H1 (cell line): ENCODE results near the gene SLC25A26. TPM values are rescaled to one million over a fixed set of nuclear protein-coding genes. Genes with fewer than 3 reads are reported as not detected.

Source experiments
- CTCF ChIA-PET: fragments of 300-600 bp; sonication (Branson Sonifier 250); formaldehyde crosslinking; loops from one replicate; lab custom pipeline; 2021; ENCODE audit not compliant: partially characterized antibody; lab: Charles Lee
- POLR2A ChIA-PET: fragments of 300-600 bp; sonication (Branson Sonifier 250); formaldehyde crosslinking; loops from one replicate; lab custom pipeline; 2021; ENCODE audit warnings: inconsistent platforms; ENCODE audit not compliant: partially characterized antibody; lab: Charles Lee
- DNase-seq, 2 experiments: peaks; one replicate each; pipeline versions ENCODE4 v3.0.0 to v3.0.0-alpha.2; 2010 to 2022; ENCODE audit warnings: low spot score in 2 of 2, low read depth in 1 of 2, mixed read lengths in 1 of 2
- FAIRE-seq: peaks from 2 replicates; lab custom pipeline; 2011; peaks lifted over from hg19 to GRCh38; lab: Jason Lieb, UNC
- H2AFZ ChIP-seq: 2 replicates; pipeline ENCODE4 v1.8.1; 2012; ENCODE audit warnings: low read length, inconsistent platforms
- H2AK5ac ChIP-seq: 2 replicates; pipeline ENCODE4 v1.6.1; 2013; ENCODE audit warnings: low read depth, low read length
- H2BK120ac ChIP-seq: replicated peaks from 2 replicates; pipeline ENCODE3; 2013; ENCODE audit warnings: low read depth, low read length, inconsistent platforms
- H2BK12ac ChIP-seq: 2 replicates; pipeline ENCODE4 v1.6.1; 2013; ENCODE audit warnings: low read depth, low read length
- H2BK15ac ChIP-seq: 2 replicates; pipeline ENCODE4 v1.6.1; 2013; ENCODE audit warnings: low read length
- H2BK20ac ChIP-seq: 2 replicates; pipeline ENCODE4 v1.6.1; 2013; ENCODE audit warnings: low read length
- H2BK5ac ChIP-seq: 2 replicates; pipeline ENCODE4 v1.6.1; 2013; ENCODE audit warnings: low read depth, low read length
- H3K14ac ChIP-seq: 2 replicates; pipeline ENCODE4 v1.6.1; 2013; ENCODE audit warnings: inconsistent platforms; ENCODE audit not compliant: insufficient read length
- H3K18ac ChIP-seq: 2 replicates; pipeline ENCODE4 v1.6.1; 2013; ENCODE audit warnings: low read length; ENCODE audit errors: extremely low read depth
- H3K23ac ChIP-seq: 2 replicates; pipeline ENCODE4 v1.6.1; 2013; ENCODE audit warnings: inconsistent platforms; ENCODE audit not compliant: insufficient read length
- H3K23me2 ChIP-seq: 2 replicates; pipeline ENCODE4 v1.6.1; 2013; ENCODE audit warnings: low read depth, low read length
- H3K27ac ChIP-seq: 2 replicates; pipeline ENCODE4 v1.6.1; 2011; ENCODE audit warnings: low read depth, low read length, inconsistent platforms
- H3K27me3 ChIP-seq, 4 experiments: replicated peaks in 1 of 4; 1 replicate in 1 of 4; 2 replicates in 3 of 4; pipeline versions ENCODE4 v1.6.1 to v1.8.1; 2011 to 2013; ENCODE audit warnings: low read length in 3 of 4, mild to moderate bottlenecking in 3 of 4, inconsistent platforms in 2 of 4, mixed read lengths in 2 of 4, moderate library complexity in 1 of 4; ENCODE audit not compliant: control insufficient read depth in 3 of 4, insufficient read depth in 3 of 4; ENCODE audit errors: extremely low read depth in 1 of 4
- H3K36me3 ChIP-seq, 4 experiments: 2 replicates each; pipeline versions ENCODE4 v1.6.1 to v1.8.1; 2011 to 2013; ENCODE audit warnings: mild to moderate bottlenecking in 4 of 4, low read length in 3 of 4, moderate library complexity in 2 of 4, control low read depth in 1 of 4, inconsistent platforms in 1 of 4; ENCODE audit not compliant: insufficient read depth in 4 of 4, control insufficient read depth in 2 of 4
- H3K4ac ChIP-seq: replicated peaks from 2 replicates; pipeline ENCODE3; 2013; ENCODE audit warnings: low read length, low read depth, mixed read lengths, inconsistent platforms; ENCODE audit not compliant: insufficient read length
- H3K4me1 ChIP-seq, 4 experiments: replicated peaks in 1 of 4; 1 replicate in 1 of 4; 2 replicates in 3 of 4; pipeline versions ENCODE4 v1.6.1 to v1.8.1; 2011 to 2013; ENCODE audit warnings: low read length in 3 of 4, inconsistent platforms in 2 of 4, mixed read lengths in 1 of 4; ENCODE audit not compliant: insufficient read depth in 4 of 4, control insufficient read depth in 3 of 4
- H3K4me2 ChIP-seq, 2 experiments: 2 replicates each; pipeline versions ENCODE4 v1.6.1 to v1.8.1; 2011 to 2013; ENCODE audit warnings: low read depth in 2 of 2, low read length in 2 of 2, control low read depth in 1 of 2, inconsistent platforms in 1 of 2, mild to moderate bottlenecking in 1 of 2; ENCODE audit not compliant: insufficient read depth in 1 of 2
- H3K4me3 ChIP-seq, 4 experiments: fragments of 200-600, 300-600 bp in 1 of 4; sonication (generic), shearing (Covaris generic), sonication (Bioruptor Twin) in 1 of 4; 2 replicates each; pipeline versions ENCODE4 v1.5.1 to v1.8.1; 2011 to 2016; ENCODE audit warnings: low read length in 4 of 4, low read depth in 3 of 4, control low read depth in 2 of 4, inconsistent platforms in 2 of 4, mild to moderate bottlenecking in 2 of 4, mixed read lengths in 1 of 4, moderate library complexity in 1 of 4; ENCODE audit not compliant: insufficient read depth in 2 of 4; ENCODE audit errors: extremely low read depth in 1 of 4
- H3K56ac ChIP-seq: replicated peaks from 2 replicates; pipeline ENCODE3; 2013; ENCODE audit warnings: low read depth, mild to moderate bottlenecking, mixed read lengths, low read length, inconsistent platforms; ENCODE audit not compliant: insufficient read length
- H3K79me1 ChIP-seq: 2 replicates; pipeline ENCODE4 v1.6.1; 2013; ENCODE audit warnings: low read depth, low read length, control low read depth
- H3K79me2 ChIP-seq, 2 experiments: 2 replicates each; pipeline versions ENCODE4 v1.6.1 to v1.8.1; 2012 to 2013; ENCODE audit warnings: low read length in 2 of 2, mild to moderate bottlenecking in 2 of 2, inconsistent platforms in 1 of 2; ENCODE audit not compliant: insufficient read depth in 2 of 2, control insufficient read depth in 1 of 2
- H3K9ac ChIP-seq, 4 experiments: replicated peaks in 1 of 4; 1 replicate in 1 of 4; 2 replicates in 3 of 4; pipeline versions ENCODE4 v1.6.1 to v1.8.1; 2011 to 2013; ENCODE audit warnings: low read depth in 3 of 4, low read length in 3 of 4, control low read depth in 2 of 4, mild to moderate bottlenecking in 2 of 4, moderate library complexity in 2 of 4, inconsistent platforms in 1 of 4; ENCODE audit errors: extremely low read depth in 1 of 4
- H3K9me3 ChIP-seq, 2 experiments: 2 replicates each; pipeline versions ENCODE4 v1.6.1 to v1.8.1; 2012 to 2013; ENCODE audit warnings: mild to moderate bottlenecking in 2 of 2, moderate library complexity in 2 of 2, control low read depth in 1 of 2, inconsistent platforms in 1 of 2, low read depth in 1 of 2, low read length in 1 of 2, mixed read lengths in 1 of 2; ENCODE audit not compliant: insufficient read depth in 2 of 2
- H4K20me1 ChIP-seq, 2 experiments: replicated peaks in 1 of 2; 2 replicates each; pipeline versions ENCODE3 to v1.8.1; 2011 to 2013; ENCODE audit warnings: inconsistent platforms in 2 of 2, low read length in 2 of 2, mild to moderate bottlenecking in 1 of 2; ENCODE audit not compliant: insufficient read depth in 2 of 2, control insufficient read depth in 1 of 2
- H4K5ac ChIP-seq: 2 replicates; pipeline ENCODE4 v1.6.1; 2013; ENCODE audit warnings: low read length, low read depth, mixed read lengths, inconsistent platforms; ENCODE audit not compliant: insufficient read length
- H4K8ac ChIP-seq: 2 replicates; pipeline ENCODE4 v1.8.0; 2013; ENCODE audit warnings: mild to moderate bottlenecking, moderate library complexity, low read length, inconsistent platforms; ENCODE audit not compliant: insufficient read depth; ENCODE audit errors: extremely low read depth
- H4K91ac ChIP-seq: replicated peaks from 2 replicates; pipeline ENCODE3; 2013; ENCODE audit warnings: low read length, mixed read lengths, inconsistent platforms; ENCODE audit not compliant: insufficient read length
- CREB1 ChIP-seq: IDR thresholded peaks from 2 replicates; pipeline ENCODE4 v1.6.1; 2012; ENCODE audit warnings: inconsistent platforms
- E2F6 ChIP-seq: IDR thresholded peaks from 2 replicates; pipeline ENCODE4 v1.6.1; 2012; ENCODE audit warnings: inconsistent platforms
- GABPA ChIP-seq: IDR thresholded peaks from 2 replicates; pipeline ENCODE4 v1.6.1; 2011; ENCODE audit warnings: mild to moderate bottlenecking, low read length, moderate library complexity, borderline replicate concordance; ENCODE audit not compliant: insufficient read depth
- HDAC2 ChIP-seq, 2 experiments: fragments of 300-600 bp in 1 of 2; sonication (generic) in 1 of 2; IDR thresholded peaks; 2 replicates each; pipeline ENCODE4 v1.6.1; 2011 to 2012; ENCODE audit warnings: low read depth in 2 of 2, low read length in 2 of 2, mild to moderate bottlenecking in 2 of 2, moderate library complexity in 2 of 2, borderline replicate concordance in 1 of 2, inconsistent platforms in 1 of 2
- JUND ChIP-seq: IDR thresholded peaks from 2 replicates; pipeline ENCODE4 v1.6.1; 2011; ENCODE audit warnings: mild to moderate bottlenecking, improper control_type of control experiment, low read length
- KDM5A ChIP-seq: fragments of 200-600 bp; IDR thresholded peaks from 2 replicates; pipeline ENCODE4 v1.7.1; 2012; ENCODE audit warnings: mild to moderate bottlenecking, low read length, inconsistent platforms, mixed read lengths
- MAX ChIP-seq: IDR thresholded peaks from 2 replicates; pipeline ENCODE4 v1.6.1; 2012; ENCODE audit warnings: inconsistent platforms
- POLR2AphosphoS5 ChIP-seq: IDR thresholded peaks from 2 replicates; pipeline ENCODE4 v1.6.1; 2011; ENCODE audit warnings: low read depth, low read length
- POU5F1 ChIP-seq: IDR thresholded peaks from 2 replicates; pipeline ENCODE4 v1.6.1; 2011; ENCODE audit warnings: low read depth, mild to moderate bottlenecking, low read length, moderate library complexity
- RAD21 ChIP-seq, 2 experiments: IDR thresholded peaks in 1 of 2; conservative IDR thresholded peaks in 1 of 2; 2 replicates each; pipeline ENCODE4 v1.6.1; 2011; ENCODE audit warnings: low read depth in 2 of 2, low read length in 2 of 2, improper control_type of control experiment in 1 of 2, inconsistent platforms in 1 of 2, mild to moderate bottlenecking in 1 of 2, moderate library complexity in 1 of 2
- TAF1 ChIP-seq: IDR thresholded peaks from 2 replicates; pipeline ENCODE4 v1.6.1; 2011; ENCODE audit warnings: mild to moderate bottlenecking, low read depth, low read length
- TAF7 ChIP-seq: optimal IDR thresholded peaks from 2 replicates; pipeline ENCODE3; 2011; ENCODE audit warnings: low read depth, mild to moderate bottlenecking, inconsistent platforms, low read length, moderate library complexity, borderline replicate concordance
- WGBS, 2 experiments: shearing (Covaris generic) in 1 of 2; methylation state at CpG; one replicate each; pipeline versions ENCODE4 v1.1.6 to v1.1.7; 2013 to 2015; ENCODE audit warnings: low lambda C conversion rate in 2 of 2, mixed read lengths in 2 of 2, inconsistent platforms in 1 of 2, low coverage in 1 of 2, missing lambda C conversion rate in 1 of 2; ENCODE audit not compliant: insufficient replicate concordance in 2 of 2, insufficient coverage in 1 of 2, insufficient read length in 1 of 2; ENCODE audit errors: extremely low coverage in 1 of 2, missing lambda C conversion rate in 1 of 2; 5-methylcytosine and 5-hydroxymethylcytosine counted together
- polyA plus RNA-seq, 7 experiments: library from polyadenylated mRNA; depleted of rRNA in 3 of 7; stranded (reverse) in 5 of 7; unstranded in 2 of 7; fragments of >200 nt in 5 of 7; fragments of 200-250 nt in 2 of 7; gene quantifications; 1 replicate in 5 of 7; 2 replicates in 1 of 7; 4 replicates in 1 of 7; pipeline versions ENCODE4 v1.2.1 to v1.2.3, GENCODE V29; 2011 to 2013; ENCODE audit warnings: missing spikeins in 2 of 7, mixed read lengths in 2 of 7
- total RNA-seq: library from RNA; stranded (reverse); fragmentation: NEBNext Ultra II Directional; extraction: Animal tissue kit (Norgen Biotek cat#: 25700); gene quantifications from 2 replicates; pipeline ENCODE4 v1.2.1, GENCODE V29; 2021

The SLC25A26 gene
- total and polyA plus RNA-seq, 2 of the 8 experiments (the other 6 are each of a cell fraction or from before 2014, with no cell fraction given) = 30.0 to 37.0 TPM

- TF ChIP-seq E2F6 = no peak
- TF ChIP-seq JUND = no peak
- no peak for TF ChIP-seq RAD21 (IDR thresholded peaks at IDR 0.05 in 1 of 2, conservative IDR thresholded peaks at IDR 0.05 in 1 of 2; ENCODE audit: low read depth in 2 of 2, low read length in 2 of 2)
- TF ChIP-seq TAF1 = no peak
- TF ChIP-seq KDM5A = no peak
- no peak for TF ChIP-seq CREB1
- no peak for TF ChIP-seq GABPA
- no peak for TF ChIP-seq POU5F1
- TF ChIP-seq HDAC2 (IDR thresholded peaks at IDR 0.05; ENCODE audit: borderline replicate concordance in 1 of 2, low read depth in 2 of 2, low read length in 2 of 2) = no peak
- no peak for TF ChIP-seq TAF7
- TF ChIP-seq POLR2AphosphoS5 = no peak
- no peak for TF ChIP-seq MAX
- Histone ChIP-seq H3K79me1 (no peaks in the 10 kb centered on the region), H2BK120ac (no peak overlapping the region), H3K27ac (no peak overlapping the region), H2BK20ac (no peak overlapping the region), H3K18ac (no peak overlapping the region), H3K23ac (no peak overlapping the region), H4K91ac (no peak overlapping the region), H2BK5ac (no peak overlapping the region), H2AK5ac (no peak overlapping the region), H3K4me2 (no peak overlapping the region), H4K5ac (no peak overlapping the region), H3K23me2 (no peaks in the 10 kb centered on the region), H2BK15ac (no peak overlapping the region), H3K4me1 (no peaks in the 10 kb centered on the region), H3K27me3 (no peaks in the 10 kb centered on the region), H2BK12ac (no peak overlapping the region), H3K4me3 (no peak overlapping the region), H3K36me3 (no peaks in the 10 kb centered on the region), H3K56ac (no peak overlapping the region), H3K4ac (no peak overlapping the region), H3K9ac (no peak overlapping the region), H3K14ac (no peak overlapping the region), H3K79me2 (no peaks in the 10 kb centered on the region), H2AFZ (no peak overlapping the region), H4K20me1 (no peaks in the 10 kb centered on the region), H4K8ac (no peak overlapping the region), H3K9me3 (no peaks in the 10 kb centered on the region)
- WGBS, 2 experiments = 89% methylated on average over 3 of the region's 3 CpGs; no CpG with 5 or more reads in 1 of the 2 experiments
- DNase-seq = no peak
- ChIA-PET POLR2A (no interaction called here), CTCF (interaction anchor here (0.8 to 0.9 kb wide), 2 partner anchors 68 to 70 kb away, joined by 3 to 4 read pairs; no protein-coding TSS in a partner anchor)
- FAIRE-seq = no peak
Measured at GRCh38 chr3:66303491-66303901, 82.7 kb downstream of the SLC25A26 start.
